Measurements from ENCODE around the gene GUCY2C.
A peak's percentile ranks its signal among the peaks of the same experiment; 100 is the strongest.

The GUCY2C gene

GRCh38 chr12:14576896-14577295 is 119.5 kb downstream of the GUCY2C start:
- H3K27me3 ChIP-seq (ENCODE audit: insufficient read depth, low read length, poor library complexity), result no peaks in the 10 kb centered on the region
- H3K36me3 ChIP-seq (ENCODE audit: control insufficient read depth, insufficient read depth, low read length), result no peaks in the 10 kb centered on the region
- no peak overlapping the region for H3K56ac ChIP-seq (ENCODE audit: low read length)
- H3K4me1 ChIP-seq (ENCODE audit: control insufficient read depth, low read depth, low read length), result no peaks in the 10 kb centered on the region
- H3K4me3 ChIP-seq (ENCODE audit: low read length), result no peak overlapping the region
- no peak for DNase-seq
- H2BK120ac ChIP-seq (ENCODE audit: low read depth, low read length), result no peak overlapping the region
- no peak overlapping the region for H3K9ac ChIP-seq (ENCODE audit: low read length)
- no peak overlapping the region for H3K27ac ChIP-seq (ENCODE audit: low read depth, low read length)
- H3K4ac ChIP-seq (ENCODE audit: low read depth, low read length), result no peak overlapping the region
- H4K8ac ChIP-seq (ENCODE audit: low read depth, low read length), result no peak overlapping the region
- no peaks in the 10 kb centered on the region for H3K79me1 ChIP-seq (ENCODE audit: low read length)
- no peak overlapping the region for H3K18ac ChIP-seq (ENCODE audit: low read length)
- no CpG with 5 or more reads among the region's 8 CpGs for WGBS (ENCODE audit: extremely low coverage, insufficient coverage, low lambda C conversion rate)
- H2BK15ac ChIP-seq (replicated peaks; ENCODE audit: low read depth), result no peak overlapping the region
- H4K5ac ChIP-seq (ENCODE audit: low read length), result no peak overlapping the region
- no peak overlapping the region for H3K23ac ChIP-seq (ENCODE audit: low read length)
- H3K79me2 ChIP-seq (ENCODE audit: control insufficient read depth, insufficient read depth, low read length), result no peaks in the 10 kb centered on the region
- H3K4me2 ChIP-seq (ENCODE audit: low read length), result no peak overlapping the region
- H2AK5ac ChIP-seq (ENCODE audit: low read length), result no peak overlapping the region
- no peak overlapping the region for H2BK5ac ChIP-seq (ENCODE audit: low read length)

- no peaks in the 10 kb centered on the region for H3K79me2 ChIP-seq (ENCODE audit: control insufficient read depth, insufficient read depth, low read length)
- H4K5ac ChIP-seq (ENCODE audit: low read length), result no peak overlapping the region
- H3K23ac ChIP-seq (ENCODE audit: low read length), result no peak overlapping the region
- H3K4me3 ChIP-seq (ENCODE audit: low read length), result no peak overlapping the region
- H2BK15ac ChIP-seq (replicated peaks; ENCODE audit: low read depth), result no peak overlapping the region
- H3K27me3 ChIP-seq (ENCODE audit: insufficient read depth, low read length, poor library complexity), result no peaks in the 10 kb centered on the region
- no peaks in the 10 kb centered on the region for H3K79me1 ChIP-seq (ENCODE audit: low read length)
- no peaks in the 10 kb centered on the region for H3K36me3 ChIP-seq (ENCODE audit: control insufficient read depth, insufficient read depth, low read length)
- H3K4me2 ChIP-seq (ENCODE audit: low read length), result no peak overlapping the region
- no peak overlapping the region for H3K56ac ChIP-seq (ENCODE audit: low read length)
- no peak overlapping the region for H3K18ac ChIP-seq (ENCODE audit: low read length)
- no peak overlapping the region for H2AK5ac ChIP-seq (ENCODE audit: low read length)
- H4K8ac ChIP-seq (ENCODE audit: low read depth, low read length), result no peak overlapping the region
- H3K4ac ChIP-seq (ENCODE audit: low read depth, low read length), result no peak overlapping the region
- H3K4me1 ChIP-seq (ENCODE audit: control insufficient read depth, low read depth, low read length), result peaks cover 2% of the 10 kb centered on the region
- no peak for DNase-seq
- no peak overlapping the region for H2BK5ac ChIP-seq (ENCODE audit: low read length)
- H3K27ac ChIP-seq (ENCODE audit: low read depth, low read length), result no peak overlapping the region
- no peak overlapping the region for H2BK120ac ChIP-seq (ENCODE audit: low read depth, low read length)
- no CpG with 5 or more reads among the region's 1 CpG for WGBS (ENCODE audit: extremely low coverage, insufficient coverage, low lambda C conversion rate)
- no peak overlapping the region for H3K9ac ChIP-seq (ENCODE audit: low read length)
Observed at GRCh38 chr12:14575585-14575984, 120.8 kb downstream of the GUCY2C start.

GRCh38 chr12:14573118-14573517 is 123.3 kb downstream of the GUCY2C start:
- no peak overlapping the region for H3K4me2 ChIP-seq (ENCODE audit: low read length)
- H3K27me3 ChIP-seq (ENCODE audit: insufficient read depth, low read length, poor library complexity), result no peaks in the 10 kb centered on the region
- H3K56ac ChIP-seq (ENCODE audit: low read length), result no peak overlapping the region
- no peak overlapping the region for H3K27ac ChIP-seq (ENCODE audit: low read depth, low read length)
- no peaks in the 10 kb centered on the region for H3K36me3 ChIP-seq (ENCODE audit: control insufficient read depth, insufficient read depth, low read length)
- H4K8ac ChIP-seq (ENCODE audit: low read depth, low read length), result no peak overlapping the region
- DNase-seq, result no peak
- H3K4ac ChIP-seq (ENCODE audit: low read depth, low read length), result no peak overlapping the region
- no peak overlapping the region for H4K5ac ChIP-seq (ENCODE audit: low read length)
- H3K79me1 ChIP-seq (ENCODE audit: low read length), result no peaks in the 10 kb centered on the region
- H3K9ac ChIP-seq (ENCODE audit: low read length), result no peak overlapping the region
- peaks cover 4% of the 10 kb centered on the region for H3K4me1 ChIP-seq (ENCODE audit: control insufficient read depth, low read depth, low read length)
- no CpG with 5 or more reads among the region's 5 CpGs for WGBS (ENCODE audit: extremely low coverage, insufficient coverage, low lambda C conversion rate)
- H2BK5ac ChIP-seq (ENCODE audit: low read length), result no peak overlapping the region
- H3K18ac ChIP-seq (ENCODE audit: low read length), result no peak overlapping the region
- H3K79me2 ChIP-seq (ENCODE audit: control insufficient read depth, insufficient read depth, low read length), result no peaks in the 10 kb centered on the region
- H2AK5ac ChIP-seq (ENCODE audit: low read length), result no peak overlapping the region
- no peak overlapping the region for H2BK120ac ChIP-seq (ENCODE audit: low read depth, low read length)
- no peak overlapping the region for H3K23ac ChIP-seq (ENCODE audit: low read length)
- H2BK15ac ChIP-seq (replicated peaks; ENCODE audit: low read depth), result no peak overlapping the region
- H3K4me3 ChIP-seq (ENCODE audit: low read length), result no peak overlapping the region

DNA sequence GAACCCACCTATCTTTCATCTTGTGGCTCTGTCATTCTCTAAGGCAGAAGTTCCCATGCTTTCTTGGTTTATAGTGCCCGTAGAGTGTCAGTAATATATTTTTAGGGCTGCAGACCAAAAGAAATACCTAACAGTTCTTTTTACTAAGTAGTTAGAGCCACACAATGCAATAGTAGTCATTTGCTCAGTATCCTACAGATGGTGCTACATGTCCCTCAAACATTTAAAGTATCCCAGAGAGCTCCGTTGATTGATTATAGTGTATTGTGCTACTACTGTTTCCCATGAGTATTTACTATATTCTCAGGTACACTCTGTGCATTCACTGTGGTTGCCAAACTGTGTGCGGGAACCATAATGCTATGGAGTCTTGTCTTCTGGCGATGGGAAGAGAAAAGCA is 124.0 kb downstream of the GUCY2C start:
- H3K4me3 ChIP-seq (ENCODE audit: low read length), result no peak overlapping the region
- no peak overlapping the region for H2AK5ac ChIP-seq (ENCODE audit: low read length)
- no peak overlapping the region for H2BK15ac ChIP-seq (replicated peaks; ENCODE audit: low read depth)
- H4K5ac ChIP-seq (ENCODE audit: low read length), result no peak overlapping the region
- no CpG with 5 or more reads among the region's 4 CpGs for WGBS (ENCODE audit: extremely low coverage, insufficient coverage, low lambda C conversion rate)
- no peak overlapping the region for H3K9ac ChIP-seq (ENCODE audit: low read length)
- H4K8ac ChIP-seq (ENCODE audit: low read depth, low read length), result no peak overlapping the region
- H2BK120ac ChIP-seq (ENCODE audit: low read depth, low read length), result no peak overlapping the region
- no peak overlapping the region for H2BK5ac ChIP-seq (ENCODE audit: low read length)
- H3K27me3 ChIP-seq (ENCODE audit: insufficient read depth, low read length, poor library complexity), result no peaks in the 10 kb centered on the region
- no peaks in the 10 kb centered on the region for H3K79me2 ChIP-seq (ENCODE audit: control insufficient read depth, insufficient read depth, low read length)
- no peaks in the 10 kb centered on the region for H3K79me1 ChIP-seq (ENCODE audit: low read length)
- no peak overlapping the region for H3K4ac ChIP-seq (ENCODE audit: low read depth, low read length)
- no peak overlapping the region for H3K18ac ChIP-seq (ENCODE audit: low read length)
- no peak overlapping the region for H3K56ac ChIP-seq (ENCODE audit: low read length)
- H3K23ac ChIP-seq (ENCODE audit: low read length), result no peak overlapping the region
- peaks cover 4% of the 10 kb centered on the region for H3K4me1 ChIP-seq (ENCODE audit: control insufficient read depth, low read depth, low read length)
- no peak overlapping the region for H3K4me2 ChIP-seq (ENCODE audit: low read length)
- H3K36me3 ChIP-seq (ENCODE audit: control insufficient read depth, insufficient read depth, low read length), result no peaks in the 10 kb centered on the region
- DNase-seq, result peak; percentile 41
- H3K27ac ChIP-seq (ENCODE audit: low read depth, low read length), result no peak overlapping the region

- DNase-seq, result no peak
- no CpG with 5 or more reads among the region's 3 CpGs for WGBS (ENCODE audit: extremely low coverage, insufficient coverage, low lambda C conversion rate)
- Histone ChIP-seq H2BK15ac (replicated peaks; ENCODE audit: low read depth) (no peak overlapping the region), H3K27me3 (ENCODE audit: insufficient read depth, low read length, poor library complexity) (no peaks in the 10 kb centered on the region), H2AK5ac (ENCODE audit: low read length) (no peak overlapping the region), H3K18ac (ENCODE audit: low read length) (no peak overlapping the region), H3K79me1 (ENCODE audit: low read length) (no peaks in the 10 kb centered on the region), H2BK120ac (ENCODE audit: low read depth, low read length) (no peak overlapping the region), H3K56ac (ENCODE audit: low read length) (no peak overlapping the region), H2BK5ac (ENCODE audit: low read length) (no peak overlapping the region), H3K4me2 (ENCODE audit: low read length) (no peak overlapping the region), H4K8ac (ENCODE audit: low read depth, low read length) (no peak overlapping the region), H3K4me3 (ENCODE audit: low read length) (no peak overlapping the region), H3K9ac (ENCODE audit: low read length) (no peak overlapping the region), H3K36me3 (ENCODE audit: control insufficient read depth, insufficient read depth, low read length) (no peaks in the 10 kb centered on the region), H3K27ac (ENCODE audit: low read depth, low read length) (no peak overlapping the region), H3K4ac (ENCODE audit: low read depth, low read length) (no peak overlapping the region), H3K23ac (ENCODE audit: low read length) (no peak overlapping the region), H3K79me2 (ENCODE audit: control insufficient read depth, insufficient read depth, low read length) (no peaks in the 10 kb centered on the region), H4K5ac (ENCODE audit: low read length) (no peak overlapping the region), H3K4me1 (ENCODE audit: control insufficient read depth, low read depth, low read length) (peaks cover 4% of the 10 kb centered on the region)
Observed at GRCh38 chr12:14571779-14572178, 124.6 kb downstream of the GUCY2C start.

DNA sequence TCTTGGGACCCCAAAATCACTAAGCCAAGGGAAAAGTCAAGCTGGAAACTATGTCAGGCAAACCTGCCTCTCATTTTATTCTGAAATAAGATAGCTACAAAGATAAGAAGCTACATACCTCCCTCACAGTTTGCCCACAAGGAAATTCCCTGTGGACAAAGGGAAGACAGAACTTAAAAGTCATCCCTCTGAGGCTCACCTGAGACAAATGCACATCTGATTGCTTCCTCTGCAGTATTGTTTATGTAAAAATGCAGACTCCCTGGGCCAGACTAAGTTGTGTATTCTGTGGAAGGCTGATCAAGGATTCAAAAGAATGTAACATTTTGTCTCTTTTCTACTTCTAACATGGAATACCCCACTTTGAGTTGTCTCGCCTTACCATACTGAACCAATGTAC is 126.2 kb downstream of the GUCY2C start:
- Histone ChIP-seq H3K4me3 (ENCODE audit: low read length) (no peak overlapping the region), H4K5ac (ENCODE audit: low read length) (no peak overlapping the region), H3K79me2 (ENCODE audit: control insufficient read depth, insufficient read depth, low read length) (peaks cover 7% of the 10 kb centered on the region), H3K27me3 (ENCODE audit: insufficient read depth, low read length, poor library complexity) (no peaks in the 10 kb centered on the region), H3K36me3 (ENCODE audit: control insufficient read depth, insufficient read depth, low read length) (no peaks in the 10 kb centered on the region), H3K23ac (ENCODE audit: low read length) (no peak overlapping the region), H3K4ac (ENCODE audit: low read depth, low read length) (no peak overlapping the region), H2BK15ac (replicated peaks; ENCODE audit: low read depth) (no peak overlapping the region), H3K18ac (ENCODE audit: low read length) (no peak overlapping the region), H3K4me2 (ENCODE audit: low read length) (no peak overlapping the region), H2AK5ac (ENCODE audit: low read length) (no peak overlapping the region), H2BK5ac (ENCODE audit: low read length) (peak overlapping the region; percentile 59), H2BK120ac (ENCODE audit: low read depth, low read length) (no peak overlapping the region), H4K8ac (ENCODE audit: low read depth, low read length) (no peak overlapping the region), H3K56ac (ENCODE audit: low read length) (peak overlapping the region; percentile 12), H3K27ac (ENCODE audit: low read depth, low read length) (no peak overlapping the region), H3K9ac (ENCODE audit: low read length) (no peak overlapping the region), H3K4me1 (ENCODE audit: control insufficient read depth, low read depth, low read length) (peaks cover 4% of the 10 kb centered on the region), H3K79me1 (ENCODE audit: low read length) (peaks cover 4% of the 10 kb centered on the region)
- peak; percentile 74 for DNase-seq
- whole genome bisulfite sequencing (ENCODE audit: extremely low coverage, insufficient coverage, low lambda C conversion rate), result no CpG with 5 or more reads among the region's 1 CpG
